Lower leg skin (tissue), 3 donors: Measurements from ENCODE around the gene ZFYVE28.

Source experiments
- CTCF ChIP-seq, 3 donors: fragments of 450-650 bp; IDR thresholded peaks; one replicate each; pipeline ENCODE4 v1.5.1; 2016; ENCODE audit warnings: antibody characterized with exemption in 3 of 3, mild to moderate bottlenecking in 3 of 3, moderate library complexity in 2 of 3
- POLR2A ChIP-seq, 2 donors: fragments of 450-650 bp; IDR thresholded peaks; one replicate each; pipeline ENCODE4 v1.6.1; 2016 to 2017; ENCODE audit warnings: antibody characterized with exemption in 2 of 2, mild to moderate bottlenecking in 1 of 2, moderate library complexity in 1 of 2

- TF ChIP-seq CTCF (IDR thresholded peaks at IDR 0.05) = no peak
- TF ChIP-seq POLR2A (IDR thresholded peaks at IDR 0.05) = no peak
Measured at GRCh38 chr4:2365913-2366210, 52.6 kb downstream of the ZFYVE28 start.
